AG09319 (cell line): ENCODE data around the gene TMEM205.
A peak's percentile ranks its signal among the peaks of the same experiment; 100 is the strongest.

Source experiments
- DNase-seq: peaks from one replicate; pipeline ENCODE4 v3.0.0-alpha.2; 2010; ENCODE audit warnings: low read depth; ENCODE audit errors: extremely low read depth
- CTCF ChIP-seq: IDR thresholded peaks from 2 replicates; pipeline ENCODE4 v1.5.1; 2011; ENCODE audit warnings: low read depth, mild to moderate bottlenecking, inconsistent platforms, low read length, moderate library complexity

Gene TMEM205

GRCh38 chr19:11300811-11301120, 45.3 kb downstream of the TMEM205 start:
- no peak for TF ChIP-seq CTCF
- DNase-seq = no peak

- no peak for TF ChIP-seq CTCF
- no peak for DNase-seq
Measured at GRCh38 chr19:11299946-11300810, 45.9 kb downstream of the TMEM205 start.

GRCh38 chr19:11296264-11296663, 49.8 kb downstream of the TMEM205 start:
- no peak for TF ChIP-seq CTCF
- DNase-seq = no peak

- DNase-seq = no peak
- peak; percentile 0 for TF ChIP-seq CTCF
Measured at GRCh38 chr19:11295665-11296245, 50.3 kb downstream of the TMEM205 start, which contains the start of gene TSPAN16. TSS of gene TSPAN16 (plus strand) at chr19:11296160. CDS start at chr19:11296298, 138 bp downstream.

GRCh38 chr19:11295180-11295579, 50.9 kb downstream of the TMEM205 start:
- no peak for TF ChIP-seq CTCF

GRCh38 chr19:11293433-11294389, 52.4 kb downstream of the TMEM205 start:
- peak; percentile 89 for DNase-seq
- TF ChIP-seq CTCF = no peak; the same call in none of the 2 replicates

More at GRCh38 chr19:11295180-11295579, 50.9 kb downstream of the TMEM205 start:
- no peak for DNase-seq
